Vagina (tissue), 2 donors: ENCODE measurements around the gene ELN. TPM values are rescaled to one million over a fixed set of nuclear protein-coding genes. Genes with fewer than 3 reads are reported as not detected.

Source experiments
- DNase-seq, 2 donors: peaks; one replicate each; pipeline ENCODE4 v3.0.0-alpha.2; 2017; ENCODE audit errors: extremely low spot score in 2 of 2
- H3K27ac ChIP-seq: fragments of 200-600 bp; sonication (generic); one replicate; pipeline ENCODE4 v1.5.1; 2019
- H3K27me3 ChIP-seq: fragments of 200-600 bp; sonication (generic); one replicate; pipeline ENCODE4 v1.5.1; 2019
- H3K36me3 ChIP-seq, 2 donors: fragments of 200-600 bp; sonication (generic); one replicate each; pipeline ENCODE4 v1.5.1; 2017 to 2019
- H3K4me1 ChIP-seq: fragments of 200-600 bp; sonication (generic); one replicate; pipeline ENCODE4 v1.5.1; 2019
- H3K4me3 ChIP-seq, 2 donors: fragments of 200-600 bp; sonication (generic); 1 replicate in 1 of 2; 2 replicates in 1 of 2; pipeline ENCODE4 v1.5.1; 2016 to 2019
- H3K9me3 ChIP-seq: fragments of 200-600 bp; sonication (generic); one replicate; pipeline ENCODE4 v1.5.1; 2019
- POLR2A ChIP-seq, 2 donors: fragments of 450-650 bp; IDR thresholded peaks; one replicate each; pipeline ENCODE4 v1.6.1; 2017; ENCODE audit warnings: antibody characterized with exemption in 2 of 2, mild to moderate bottlenecking in 2 of 2, moderate library complexity in 2 of 2
- POLR2AphosphoS5 ChIP-seq, 2 donors: sonication (generic); formaldehyde crosslinking; IDR thresholded peaks; one replicate each; pipeline ENCODE4 v1.9.0; 2017; ENCODE audit warnings: antibody characterized with exemption in 2 of 2, mild to moderate bottlenecking in 2 of 2, low read depth in 1 of 2; ENCODE audit not compliant: insufficient read depth in 1 of 2
- intact Hi-C: fragments of 100-400 bp; cut with DNase I; formaldehyde crosslinking; loops from one replicate; pipeline ENCODE4 v1.15.1; 2023
- total RNA-seq: library from RNA; depleted of rRNA; stranded (reverse); fragments of >200 nt; gene quantifications from one replicate; pipeline ENCODE4 v1.2.3, GENCODE V29; 2016
- TF ChIP-seq, protein P1 (sequence below), 3 experiments: fragments of 450-650 bp in 2 of 3; fragments of 200-600 bp in 1 of 3; sonication (generic) in 1 of 3; IDR thresholded peaks; one replicate each; pipeline ENCODE4 v1.5.1; 2017 to 2019; ENCODE audit warnings: antibody characterized with exemption in 3 of 3, mild to moderate bottlenecking in 2 of 3, moderate library complexity in 2 of 3

Gene ELN
- total RNA-seq, 1 donor from 2014 or later: 38.3 TPM

DNA sequence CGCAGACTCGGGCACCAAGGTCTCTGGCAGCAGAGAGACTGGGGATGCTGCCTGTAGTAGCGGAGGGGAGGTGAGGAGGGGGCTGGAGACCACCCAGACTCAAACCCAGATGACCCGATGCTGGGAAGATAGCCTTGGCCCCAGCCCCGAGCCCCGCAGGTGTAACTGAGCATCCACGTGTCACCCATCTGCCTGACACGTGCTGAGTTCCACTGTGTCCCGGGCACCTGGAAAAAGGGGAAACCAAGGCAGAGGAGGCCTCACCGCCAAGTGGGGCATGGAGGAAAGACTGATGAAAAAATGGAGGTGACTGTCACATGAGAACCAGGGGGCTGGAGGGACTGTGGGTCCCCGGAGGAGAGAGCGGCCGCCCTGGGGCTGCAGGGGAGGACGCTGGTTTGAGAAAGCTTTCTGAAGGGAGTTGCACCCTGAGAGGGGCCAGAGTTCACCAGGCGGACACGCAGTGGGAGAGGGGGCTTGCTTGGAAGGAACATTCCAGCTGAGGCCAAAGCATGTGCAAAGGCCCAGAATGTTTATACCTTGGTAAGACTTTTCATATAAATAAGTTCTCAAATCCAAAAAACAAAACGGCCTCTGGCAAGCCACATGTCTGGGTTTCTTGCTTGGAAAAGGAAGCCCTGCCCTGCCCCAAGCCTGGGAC, 27.4 kb upstream of the ELN start:
- H3K4me3 ChIP-seq: no peak overlapping the region
- H3K9me3 ChIP-seq: no peaks in the 10 kb centered on the region
- H3K27me3 ChIP-seq: no peaks in the 10 kb centered on the region
- peak overlapping the region; percentile 69 for H3K27ac ChIP-seq
- intact Hi-C loops: no loop called here
- no peak for DNase-seq
- no peaks in the 10 kb centered on the region for H3K36me3 ChIP-seq
- no peak for TF ChIP-seq POLR2A (IDR thresholded peaks at IDR 0.05)
- TF ChIP-seq, protein P1, sequence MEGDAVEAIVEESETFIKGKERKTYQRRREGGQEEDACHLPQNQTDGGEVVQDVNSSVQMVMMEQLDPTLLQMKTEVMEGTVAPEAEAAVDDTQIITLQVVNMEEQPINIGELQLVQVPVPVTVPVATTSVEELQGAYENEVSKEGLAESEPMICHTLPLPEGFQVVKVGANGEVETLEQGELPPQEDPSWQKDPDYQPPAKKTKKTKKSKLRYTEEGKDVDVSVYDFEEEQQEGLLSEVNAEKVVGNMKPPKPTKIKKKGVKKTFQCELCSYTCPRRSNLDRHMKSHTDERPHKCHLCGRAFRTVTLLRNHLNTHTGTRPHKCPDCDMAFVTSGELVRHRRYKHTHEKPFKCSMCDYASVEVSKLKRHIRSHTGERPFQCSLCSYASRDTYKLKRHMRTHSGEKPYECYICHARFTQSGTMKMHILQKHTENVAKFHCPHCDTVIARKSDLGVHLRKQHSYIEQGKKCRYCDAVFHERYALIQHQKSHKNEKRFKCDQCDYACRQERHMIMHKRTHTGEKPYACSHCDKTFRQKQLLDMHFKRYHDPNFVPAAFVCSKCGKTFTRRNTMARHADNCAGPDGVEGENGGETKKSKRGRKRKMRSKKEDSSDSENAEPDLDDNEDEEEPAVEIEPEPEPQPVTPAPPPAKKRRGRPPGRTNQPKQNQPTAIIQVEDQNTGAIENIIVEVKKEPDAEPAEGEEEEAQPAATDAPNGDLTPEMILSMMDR (IDR thresholded peaks at IDR 0.05): no peak
- TF ChIP-seq POLR2AphosphoS5 (IDR thresholded peaks at IDR 0.05; ENCODE audit: insufficient read depth in 1 of 2, low read depth in 1 of 2): no peak
- peaks cover 23% of the 10 kb centered on the region for H3K4me1 ChIP-seq

DNA sequence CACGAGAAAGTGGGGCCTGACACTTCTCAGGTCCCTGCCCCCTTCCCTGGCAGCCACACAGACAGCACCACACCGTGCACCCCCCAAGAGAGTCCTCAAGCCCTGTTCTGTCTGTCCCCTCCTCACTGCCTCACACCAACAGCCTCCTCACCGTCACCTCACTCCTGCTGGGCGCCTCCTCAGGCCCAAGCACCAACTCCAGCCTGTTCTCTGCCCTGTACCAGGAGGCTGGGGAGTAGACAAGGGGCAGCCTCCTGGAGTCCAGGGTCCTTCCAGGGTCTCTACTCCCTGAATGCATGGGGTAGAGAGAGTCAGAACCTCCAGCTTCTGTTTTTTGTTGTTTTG, 26.9 kb upstream of the ELN start:
- H3K9me3 ChIP-seq: no peaks in the 10 kb centered on the region
- no peak for TF ChIP-seq POLR2A (IDR thresholded peaks at IDR 0.05)
- TF ChIP-seq, protein P1 (IDR thresholded peaks at IDR 0.05): no peak
- no peak for TF ChIP-seq POLR2AphosphoS5 (IDR thresholded peaks at IDR 0.05; ENCODE audit: insufficient read depth in 1 of 2, low read depth in 1 of 2)
- peak overlapping the region; percentile 69 for H3K27ac ChIP-seq
- H3K36me3 ChIP-seq: no peaks in the 10 kb centered on the region
- no peak overlapping the region for H3K4me3 ChIP-seq
- intact Hi-C loops: no loop called here
- DNase-seq: no peak
- H3K27me3 ChIP-seq: no peaks in the 10 kb centered on the region
- H3K4me1 ChIP-seq: peaks cover 23% of the 10 kb centered on the region

DNA sequence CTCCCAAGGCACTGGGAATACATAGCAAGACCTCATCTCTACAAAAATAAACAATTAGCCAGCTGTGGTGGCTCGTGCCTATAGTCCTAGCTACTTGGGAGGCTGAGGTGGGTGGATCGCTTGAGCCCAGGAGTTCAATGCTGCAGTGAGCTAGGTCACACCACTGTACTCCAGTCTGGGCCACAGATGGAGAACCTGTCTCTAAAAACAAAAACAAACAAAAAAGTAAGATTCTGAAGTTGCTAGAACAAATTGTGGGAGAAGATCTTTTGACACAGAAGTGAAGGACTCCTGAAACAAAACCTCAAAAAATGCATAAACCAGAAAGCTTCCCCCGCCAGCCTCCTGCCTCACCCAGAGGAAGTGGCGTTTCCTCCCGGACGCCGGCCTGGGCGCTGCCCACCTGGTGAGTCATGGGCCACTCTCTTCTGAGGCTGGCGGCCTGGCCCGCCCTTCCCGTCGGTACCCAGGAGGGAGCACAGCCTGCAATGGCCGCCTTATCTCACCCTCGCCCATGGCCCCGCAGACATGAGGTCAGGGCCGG, 25.4 kb upstream of the ELN start:
- TF ChIP-seq POLR2A (IDR thresholded peaks at IDR 0.05) (no peak), POLR2AphosphoS5 (IDR thresholded peaks at IDR 0.05; ENCODE audit: insufficient read depth in 1 of 2, low read depth in 1 of 2) (peak in 1 of 2 donors; percentile 52)
- Histone ChIP-seq H3K4me1 (peaks cover 23% of the 10 kb centered on the region), H3K36me3 (no peaks in the 10 kb centered on the region), H3K9me3 (no peaks in the 10 kb centered on the region), H3K27ac (no peak overlapping the region), H3K27me3 (no peaks in the 10 kb centered on the region), H3K4me3 (no peak overlapping the region)
- DNase-seq: no peak
- intact Hi-C loops: no loop called here

DNA sequence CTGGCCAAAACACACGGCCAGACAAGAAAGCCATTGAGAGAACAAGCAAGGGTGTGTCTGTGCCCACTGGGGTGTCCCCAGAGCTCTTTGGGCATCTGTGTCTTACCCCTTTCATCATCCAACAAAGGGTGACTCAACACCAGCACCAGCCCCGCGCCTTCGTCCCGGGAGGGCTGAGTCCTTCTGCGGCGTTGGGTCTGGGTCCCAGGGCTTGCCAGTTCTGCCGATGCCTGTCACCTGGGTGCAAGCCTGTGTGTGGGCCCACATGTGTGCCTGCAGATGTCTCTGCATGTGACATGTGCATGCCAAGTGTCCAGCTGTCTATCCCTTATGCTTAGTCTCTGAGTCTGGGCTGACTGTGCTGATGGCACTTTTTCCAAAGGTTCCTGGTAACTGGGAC, 24.4 kb upstream of the ELN start:
- peaks cover 23% of the 10 kb centered on the region for H3K4me1 ChIP-seq

DNA sequence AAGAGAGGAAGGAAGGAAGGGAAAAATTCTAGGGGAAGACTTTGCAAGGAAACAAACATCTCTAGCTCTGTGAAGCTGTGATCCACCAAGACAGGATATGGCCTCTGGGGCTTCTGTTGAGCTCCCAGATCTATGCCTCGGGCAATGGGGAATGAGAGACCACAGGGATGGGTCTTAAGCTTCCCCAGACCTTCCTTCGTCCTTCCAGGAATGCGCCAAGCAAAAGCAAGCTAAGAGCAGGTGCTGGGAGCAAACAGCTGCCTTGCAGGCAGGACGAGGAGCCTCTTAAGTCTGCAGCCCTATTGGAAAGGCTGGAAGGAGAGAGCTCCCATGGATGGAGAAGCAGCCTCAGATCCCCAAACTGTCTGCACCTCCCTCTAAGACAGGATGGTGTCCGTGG, 21.9 kb upstream of the ELN start:
- Histone ChIP-seq H3K36me3 (no peaks in the 10 kb centered on the region), H3K4me1 (peaks cover 5% of the 10 kb centered on the region), H3K27me3 (no peaks in the 10 kb centered on the region), H3K27ac (no peak overlapping the region), H3K9me3 (no peaks in the 10 kb centered on the region), H3K4me3 (no peak overlapping the region)
- TF ChIP-seq POLR2AphosphoS5 (IDR thresholded peaks at IDR 0.05; ENCODE audit: insufficient read depth in 1 of 2, low read depth in 1 of 2) (no peak), POLR2A (IDR thresholded peaks at IDR 0.05) (no peak)
- TF ChIP-seq, protein P1 (IDR thresholded peaks at IDR 0.05): no peak
- intact Hi-C loops: no loop called here
- no peak for DNase-seq

More for the DNA sequence above, 24.4 kb upstream of the ELN start:
- Histone ChIP-seq H3K9me3 (no peaks in the 10 kb centered on the region), H3K4me3 (no peak overlapping the region), H3K27me3 (no peaks in the 10 kb centered on the region), H3K27ac (no peak overlapping the region), H3K36me3 (no peaks in the 10 kb centered on the region)
- TF ChIP-seq, protein P1 (IDR thresholded peaks at IDR 0.05): no peak
- no peak for TF ChIP-seq POLR2AphosphoS5 (IDR thresholded peaks at IDR 0.05; ENCODE audit: insufficient read depth in 1 of 2, low read depth in 1 of 2)
- no peak for TF ChIP-seq POLR2A (IDR thresholded peaks at IDR 0.05)
- intact Hi-C loops: no loop called here
- no peak for DNase-seq
